OCI-LY7 (cell line): Measurements from ENCODE around the gene TRIM54. TPM values are rescaled to one million over a fixed set of nuclear protein-coding genes. Genes with fewer than 3 reads are reported as not detected.

Experiments used
- BruUV-seq: library from RNA; stranded (reverse); fragments of 400-500 nt; replicated peaks from 2 replicates; lab custom pipeline; 2021; lab: Mats Ljungman, UMichigan
- CTCF ChIA-PET: fragments of 300-600 bp; sonication (Branson Sonifier 250); formaldehyde crosslinking; loops from one replicate; lab custom pipeline; 2022; ENCODE audit warnings: antibody characterized with exemption; ENCODE audit not compliant: unreplicated experiment; lab: Charles Lee
- POLR2A ChIA-PET: fragments of 300-600 bp; sonication (Branson Sonifier 250); formaldehyde crosslinking; loops from one replicate; lab custom pipeline; 2022; ENCODE audit warnings: antibody characterized with exemption; lab: Charles Lee
- DNase-seq: peaks from one replicate; pipeline ENCODE4 v3.0.0-alpha.2; 2015; ENCODE audit warnings: low spot score
- H2AFZ ChIP-seq: fragments of 200-600 bp; sonication (generic), shearing (Covaris generic); 2 replicates; pipeline ENCODE4 v1.6.1; 2014; ENCODE audit warnings: mild to moderate bottlenecking, antibody characterized with exemption, low read length, moderate library complexity
- H3K27ac ChIP-seq: fragments of 200-600 bp; sonication (generic); 2 replicates; pipeline ENCODE4 v1.5.1; 2014; ENCODE audit warnings: mixed run types, low read depth, mild to moderate bottlenecking, moderate library complexity, low read length, inconsistent platforms; ENCODE audit not compliant: poor library complexity, severe bottlenecking
- H3K36me3 ChIP-seq: fragments of 200-600 bp; sonication (generic); 2 replicates; pipeline ENCODE4 v1.6.1; 2014; ENCODE audit warnings: mild to moderate bottlenecking, antibody characterized with exemption, low read length, moderate library complexity, mixed read lengths; ENCODE audit not compliant: insufficient read depth
- H3K4me1 ChIP-seq: fragments of 200-600 bp; sonication (generic); 2 replicates; pipeline ENCODE4 v1.5.1; 2014; ENCODE audit warnings: mild to moderate bottlenecking, low read length; ENCODE audit not compliant: insufficient read depth, poor library complexity, severe bottlenecking
- H3K4me2 ChIP-seq: fragments of 200-600 bp; sonication (generic); 2 replicates; pipeline ENCODE4 v1.6.1; 2014; ENCODE audit warnings: mild to moderate bottlenecking, low read length
- H3K4me3 ChIP-seq: fragments of 200-600 bp; sonication (generic); 2 replicates; pipeline ENCODE4 v1.5.1; 2014; ENCODE audit warnings: mild to moderate bottlenecking, low read depth, low read length; ENCODE audit not compliant: poor library complexity, severe bottlenecking
- H3K79me2 ChIP-seq: fragments of 200-600 bp; sonication (generic); 2 replicates; pipeline ENCODE4 v1.6.1; 2016; ENCODE audit warnings: low read depth, mild to moderate bottlenecking, low read length, moderate library complexity, mixed read lengths; ENCODE audit not compliant: insufficient read depth
- H3K9me2 ChIP-seq: fragments of 200-600 bp; sonication (generic); 2 replicates; pipeline ENCODE4 v1.6.1; 2016; ENCODE audit warnings: mild to moderate bottlenecking, low read length, mixed read lengths; ENCODE audit not compliant: insufficient read depth
- H3K9me3 ChIP-seq: fragments of 200-600 bp; sonication (generic); 2 replicates; pipeline ENCODE4 v1.6.1; 2014; ENCODE audit warnings: mild to moderate bottlenecking, mixed run types, low read length, mixed read lengths
- H4K20me1 ChIP-seq: fragments of 200-600 bp; sonication (generic); 2 replicates; pipeline ENCODE4 v1.6.1; 2014; ENCODE audit warnings: mild to moderate bottlenecking, antibody characterized with exemption, low read length, moderate library complexity, mixed read lengths; ENCODE audit not compliant: insufficient read depth
- EZH2phosphoT487 ChIP-seq: fragments of 200-600 bp; sonication (generic); IDR thresholded peaks from 2 replicates; pipeline ENCODE4 v1.6.1; 2018; ENCODE audit warnings: low read depth, borderline replicate concordance, mild to moderate bottlenecking, mixed run types, antibody characterized with exemption, low read length, moderate library complexity, mixed read lengths
- intact Hi-C: fragments of 100-400 bp; cut with micrococcal nuclease; formaldehyde crosslinking; loops from one replicate; pipeline ENCODE4 v1.10.0; 2022; ENCODE audit not compliant: unreplicated experiment
- total RNA-seq, 2 experiments: library from RNA; depleted of rRNA in 1 of 2; stranded (reverse); fragments of >200 nt in 1 of 2; shearing (Covaris generic) in 1 of 2; gene quantifications; 2 replicates each; pipeline ENCODE4 v1.2.3, GENCODE V29; 2014 to 2022
- TF ChIP-seq, protein P1 (sequence below): fragments of 200-600 bp; sonication (generic); conservative IDR thresholded peaks from 2 replicates; pipeline ENCODE4 v1.5.1; 2014; ENCODE audit warnings: mild to moderate bottlenecking, antibody characterized with exemption, low read length, moderate library complexity, mixed read lengths

Gene TRIM54
- total RNA-seq, 2 experiments from 2014 or later = 6.4 to 18.8 TPM

DNA sequence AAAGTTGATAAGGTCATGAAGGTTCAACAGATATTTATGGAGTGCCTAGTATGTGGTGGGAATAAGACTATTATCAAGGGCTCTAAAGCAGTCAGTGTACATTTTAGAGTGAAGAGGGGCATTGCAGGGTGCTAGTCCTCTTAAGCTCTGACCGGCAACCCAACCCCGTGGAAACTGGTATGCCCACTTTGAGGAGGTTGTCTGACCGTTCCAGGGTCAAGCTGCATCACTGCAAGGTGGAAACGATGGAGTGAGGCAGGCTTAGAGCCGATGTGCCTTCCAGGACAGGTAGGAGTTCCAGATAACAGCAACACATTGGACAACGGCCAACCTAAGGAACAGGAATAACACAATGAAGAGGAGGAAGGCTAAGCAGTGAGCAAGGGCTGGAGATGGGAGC, 27.4 kb downstream of the TRIM54 start:
- no peak for DNase-seq
- peaks cover 6% of the 10 kb centered on the region for H3K36me3 ChIP-seq
- no peaks in the 10 kb centered on the region for H3K4me1 ChIP-seq
- TSS peak; percentile 76 for BruUV-seq
- TF ChIP-seq, protein P1, sequence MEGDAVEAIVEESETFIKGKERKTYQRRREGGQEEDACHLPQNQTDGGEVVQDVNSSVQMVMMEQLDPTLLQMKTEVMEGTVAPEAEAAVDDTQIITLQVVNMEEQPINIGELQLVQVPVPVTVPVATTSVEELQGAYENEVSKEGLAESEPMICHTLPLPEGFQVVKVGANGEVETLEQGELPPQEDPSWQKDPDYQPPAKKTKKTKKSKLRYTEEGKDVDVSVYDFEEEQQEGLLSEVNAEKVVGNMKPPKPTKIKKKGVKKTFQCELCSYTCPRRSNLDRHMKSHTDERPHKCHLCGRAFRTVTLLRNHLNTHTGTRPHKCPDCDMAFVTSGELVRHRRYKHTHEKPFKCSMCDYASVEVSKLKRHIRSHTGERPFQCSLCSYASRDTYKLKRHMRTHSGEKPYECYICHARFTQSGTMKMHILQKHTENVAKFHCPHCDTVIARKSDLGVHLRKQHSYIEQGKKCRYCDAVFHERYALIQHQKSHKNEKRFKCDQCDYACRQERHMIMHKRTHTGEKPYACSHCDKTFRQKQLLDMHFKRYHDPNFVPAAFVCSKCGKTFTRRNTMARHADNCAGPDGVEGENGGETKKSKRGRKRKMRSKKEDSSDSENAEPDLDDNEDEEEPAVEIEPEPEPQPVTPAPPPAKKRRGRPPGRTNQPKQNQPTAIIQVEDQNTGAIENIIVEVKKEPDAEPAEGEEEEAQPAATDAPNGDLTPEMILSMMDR = no peak
- TF ChIP-seq EZH2phosphoT487 = no peak
- no peaks in the 10 kb centered on the region for H4K20me1 ChIP-seq
- no peak overlapping the region for H3K4me2 ChIP-seq
- H3K79me2 ChIP-seq = no peaks in the 10 kb centered on the region
- H3K4me3 ChIP-seq = no peak overlapping the region
- CTCF ChIA-PET = no interaction called here
- POLR2A ChIA-PET = no interaction called here
- H3K9me2 ChIP-seq = no peaks in the 10 kb centered on the region
- intact Hi-C loops = no loop called here
- no peaks in the 10 kb centered on the region for H3K9me3 ChIP-seq
- H2AFZ ChIP-seq = no peak overlapping the region
- H3K27ac ChIP-seq = no peak overlapping the region

DNA sequence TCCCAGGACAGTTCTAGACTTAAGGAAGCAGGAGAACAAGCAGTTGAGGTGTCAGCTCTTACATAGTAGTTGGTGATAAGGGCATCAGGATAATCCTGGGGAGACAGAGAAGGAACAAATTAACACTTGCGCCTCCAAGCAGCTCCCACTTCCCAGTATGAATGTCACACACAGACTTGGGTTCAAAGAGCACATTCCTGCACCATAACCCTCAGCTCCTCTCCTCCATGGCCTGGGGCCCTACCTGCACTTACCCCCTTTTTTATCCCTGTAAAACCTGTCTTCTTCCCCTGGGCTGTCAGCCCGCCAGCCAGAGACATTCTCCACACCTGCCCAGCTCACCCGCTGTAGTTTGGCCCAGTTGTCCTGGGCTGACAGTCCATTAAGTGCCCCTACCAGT, 29.9 kb downstream of the TRIM54 start:
- Histone ChIP-seq H3K79me2 (no peaks in the 10 kb centered on the region), H3K36me3 (peaks cover 6% of the 10 kb centered on the region), H2AFZ (no peak overlapping the region), H3K4me3 (no peak overlapping the region), H4K20me1 (no peaks in the 10 kb centered on the region), H3K4me1 (no peaks in the 10 kb centered on the region), H3K27ac (no peak overlapping the region), H3K9me3 (no peaks in the 10 kb centered on the region), H3K9me2 (no peaks in the 10 kb centered on the region), H3K4me2 (no peak overlapping the region)
- TF ChIP-seq, protein P1 = no peak
- TF ChIP-seq EZH2phosphoT487 = no peak
- no peak for DNase-seq
- POLR2A ChIA-PET = no interaction called here
- no TSS peak for BruUV-seq
- intact Hi-C loops = no loop called here
- CTCF ChIA-PET = no interaction called here

DNA sequence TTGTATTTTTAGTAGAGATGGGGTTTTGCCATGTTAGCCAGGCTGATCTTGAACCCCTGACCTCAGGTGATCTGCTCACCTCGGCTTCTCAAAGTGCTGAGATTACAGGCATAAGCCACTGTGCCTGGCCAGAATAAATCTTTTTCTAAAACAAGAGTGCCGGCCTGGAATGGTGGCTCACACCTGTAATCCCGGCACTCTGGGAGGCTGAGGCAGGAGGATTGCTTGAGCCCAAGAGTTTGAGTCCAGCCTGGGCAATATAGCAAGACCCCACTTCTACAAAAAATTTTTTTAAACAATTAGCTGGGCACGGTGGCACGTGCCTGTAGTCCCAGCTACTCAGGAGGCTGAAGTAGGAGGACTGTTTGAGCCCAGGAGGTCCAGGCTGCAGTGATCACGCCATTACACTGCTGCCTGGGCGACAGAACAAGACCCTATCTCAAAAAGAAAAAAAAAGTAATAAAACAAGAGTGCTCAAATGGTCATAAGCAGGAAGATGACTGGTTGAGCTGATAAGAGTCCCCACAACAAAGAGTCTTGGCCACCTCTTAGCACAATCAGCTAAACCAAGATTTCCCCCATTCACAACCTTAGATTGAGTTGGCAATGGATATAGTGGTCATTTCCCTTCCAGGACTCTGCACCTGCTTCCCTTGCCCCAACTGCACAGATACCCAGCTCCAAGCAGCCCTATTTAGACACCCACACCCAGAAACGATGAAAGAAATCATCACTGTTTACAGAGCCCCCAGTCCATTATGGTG, 31.8 kb downstream of the TRIM54 start:
- H3K9me2 ChIP-seq = no peaks in the 10 kb centered on the region
- H3K4me1 ChIP-seq = no peaks in the 10 kb centered on the region
- TF ChIP-seq, protein P1 = no peak
- TF ChIP-seq EZH2phosphoT487 = no peak
- H3K79me2 ChIP-seq = no peaks in the 10 kb centered on the region
- H4K20me1 ChIP-seq = no peaks in the 10 kb centered on the region
- no peak overlapping the region for H3K4me3 ChIP-seq
- no peak overlapping the region for H3K27ac ChIP-seq
- no peak for DNase-seq
- H3K9me3 ChIP-seq = no peaks in the 10 kb centered on the region
- intact Hi-C loops = no loop called here
- H3K4me2 ChIP-seq = no peak overlapping the region
- ChIA-PET POLR2A (interaction anchor here (0.6 kb wide), 1 partner anchor 32 kb away, joined by 3 read pairs; the partner anchor contains the start of gene TRIM54), CTCF (no interaction called here)
- H2AFZ ChIP-seq = no peak overlapping the region
- H3K36me3 ChIP-seq = peaks cover 6% of the 10 kb centered on the region
- no TSS peak for BruUV-seq
